ENCODE measurements around the gene JMJD6.
A peak's percentile ranks its signal among the peaks of the same experiment; 100 is the strongest.
"Not testable (repeated sequence)": the region's sequence is repeated elsewhere in the genome, so short reads cannot be mapped to it uniquely, and the experiment has no call there.

The JMJD6 gene

GRCh38 chr17:76736349-76737081, 10.1 kb upstream of the JMJD6 start:
- DNase-seq: peak; percentile 14 to 56

GRCh38 chr17:76735586-76736348, 9.4 kb upstream of the JMJD6 start:
- DNase-seq: no peak

GRCh38 chr17:76735006-76735405, 8.6 kb upstream of the JMJD6 start:
- peak in 1 of 2 donors; percentile 15 for DNase-seq

- DNase-seq: peak in 1 of 2 donors; percentile 14
Measured at GRCh38 chr17:76734080-76734840, 7.9 kb upstream of the JMJD6 start.

- DNase-seq: no peak
Measured at GRCh38 chr17:76733618-76733957, 7.2 kb upstream of the JMJD6 start.

- no peak for DNase-seq
Measured at GRCh38 chr17:76732734-76733617, 6.6 kb upstream of the JMJD6 start.

- not testable (repeated sequence) for DNase-seq
Measured at GRCh38 chr17:76731800-76732733, 5.7 kb upstream of the JMJD6 start.

GRCh38 chr17:76727745-76728456, 1.5 kb upstream of the JMJD6 start:
- DNase-seq: no peak

GRCh38 chr17:76726776-76727718, 641 bp upstream of the JMJD6 start, which contains the start of gene METTL23:
Gene METTL23 (plus strand): TSS chr17:76726839. CDS start chr17:76729711, 2,872 bp downstream.
- DNase-seq: peak; percentile 57 to 84

GRCh38 chr17:76725580-76726230, 701 bp downstream of the JMJD6 start:
- peak; percentile 11 to 79 for DNase-seq

GRCh38 chr17:76723812-76724211, 2.6 kb downstream of the JMJD6 start:
- DNase-seq: no peak

GRCh38 chr17:76722977-76723376, 3.4 kb downstream of the JMJD6 start:
- not testable (repeated sequence) for DNase-seq

- DNase-seq: no peak
Measured at GRCh38 chr17:76722279-76722678, 4.1 kb downstream of the JMJD6 start.

- no peak for DNase-seq
Measured at GRCh38 chr17:76721463-76721862, 4.9 kb downstream of the JMJD6 start.

- no peak for DNase-seq
Measured at GRCh38 chr17:76720941-76721340, 5.5 kb downstream of the JMJD6 start.

GRCh38 chr17:76720211-76720610, 6.2 kb downstream of the JMJD6 start:
- DNase-seq: no peak

GRCh38 chr17:76718516-76718915, 7.9 kb downstream of the JMJD6 start:
- DNase-seq: no peak

- DNase-seq: no peak
Measured at GRCh38 chr17:76716839-76717215, 9.6 kb downstream of the JMJD6 start.
